Measurements from ENCODE around the gene ZNF710. TPM values are rescaled to one million over a fixed set of nuclear protein-coding genes. Genes with fewer than 3 reads are reported as not detected.

The ZNF710 gene
- polyA plus RNA-seq, 1 experiment, result 2.0 TPM

DNA sequence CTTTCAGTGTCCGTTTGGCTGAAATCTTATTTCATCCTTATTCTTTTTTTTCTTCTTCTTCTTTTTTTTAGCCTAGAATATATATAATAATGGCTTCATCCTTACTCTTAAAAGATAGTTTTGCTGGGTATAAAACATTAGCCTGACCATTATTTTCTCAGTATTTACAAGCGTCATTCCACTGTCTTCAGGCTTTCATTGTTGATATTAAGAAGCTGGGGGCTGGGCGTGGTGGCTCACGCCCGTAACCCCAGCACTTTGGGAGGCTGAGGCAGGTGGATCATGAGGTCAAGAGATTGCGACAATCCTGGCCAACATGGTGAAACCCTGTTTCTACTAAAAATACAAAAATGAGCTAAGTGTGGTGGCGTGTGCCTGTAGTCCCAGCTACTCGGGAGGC lies 10.6 kb downstream of the ZNF710 start:
- ChIA-PET CTCF (no interaction called here), POLR2A (no interaction called here)
- H3K36me3 ChIP-seq (ENCODE audit: control insufficient read depth, insufficient read depth, low read length), result peaks cover 1% of the 10 kb centered on the region
- H3K4me3 ChIP-seq (ENCODE audit: low read depth, low read length), result no peak overlapping the region
- no peaks in the 10 kb centered on the region for H3K27me3 ChIP-seq (ENCODE audit: control insufficient read depth, insufficient read depth, low read length)
- no peak for TF ChIP-seq CTCF (IDR thresholded peaks at IDR 0.05; ENCODE audit: insufficient read depth, low read depth, low read length)
- no peak for DNase-seq (ENCODE audit: low read depth)

DNA sequence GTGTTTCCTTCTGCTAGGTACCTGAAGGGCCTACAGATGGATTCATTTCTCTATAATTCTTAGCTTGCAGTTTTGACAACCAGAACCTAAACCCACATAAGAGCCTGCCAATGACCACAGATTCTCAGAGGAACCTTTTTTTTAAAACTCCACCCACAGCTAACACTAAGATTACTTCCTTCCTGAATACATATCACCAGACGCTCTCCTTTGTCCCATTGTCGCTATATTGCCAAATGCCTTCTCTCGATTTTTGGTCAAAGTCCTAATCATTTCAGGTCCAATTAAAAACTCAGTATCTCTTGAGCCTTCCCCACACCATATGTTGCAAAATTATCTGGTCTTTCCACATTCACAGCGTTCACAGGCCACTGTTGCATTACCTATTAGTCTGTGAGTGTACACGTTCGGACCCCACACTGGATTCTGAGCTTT lies 12.4 kb downstream of the ZNF710 start:
- POLR2A ChIA-PET, result no interaction called here
- Histone ChIP-seq H3K27me3 (ENCODE audit: control insufficient read depth, insufficient read depth, low read length) (no peaks in the 10 kb centered on the region), H3K4me3 (ENCODE audit: low read depth, low read length) (no peak overlapping the region), H3K36me3 (ENCODE audit: control insufficient read depth, insufficient read depth, low read length) (peaks cover 1% of the 10 kb centered on the region)
- TF ChIP-seq CTCF (IDR thresholded peaks at IDR 0.05; ENCODE audit: insufficient read depth, low read depth, low read length), result no peak
- no peak for DNase-seq (ENCODE audit: low read depth)
- CTCF ChIA-PET, result interaction anchor here (0.7 to 0.8 kb wide), 3 partner anchors 13 to 58 kb away, joined by 3 to 4 read pairs (median 3); partner anchors contain the start of gene ZNF710

- Histone ChIP-seq H3K4me3 (ENCODE audit: low read depth, low read length) (no peak overlapping the region), H3K27me3 (ENCODE audit: control insufficient read depth, insufficient read depth, low read length) (no peaks in the 10 kb centered on the region), H3K36me3 (ENCODE audit: control insufficient read depth, insufficient read depth, low read length) (no peaks in the 10 kb centered on the region)
- DNase-seq (ENCODE audit: low read depth), result no peak
- TF ChIP-seq CTCF (IDR thresholded peaks at IDR 0.05; ENCODE audit: insufficient read depth, low read depth, low read length), result no peak
- POLR2A ChIA-PET, result interaction anchor here (0.6 kb wide), 1 partner anchor 521 kb away, joined by 3 read pairs; no protein-coding TSS in a partner anchor
- CTCF ChIA-PET, result no interaction called here
Measured at GRCh38 chr15:90015294-90015693, 14.2 kb downstream of the ZNF710 start.

DNA sequence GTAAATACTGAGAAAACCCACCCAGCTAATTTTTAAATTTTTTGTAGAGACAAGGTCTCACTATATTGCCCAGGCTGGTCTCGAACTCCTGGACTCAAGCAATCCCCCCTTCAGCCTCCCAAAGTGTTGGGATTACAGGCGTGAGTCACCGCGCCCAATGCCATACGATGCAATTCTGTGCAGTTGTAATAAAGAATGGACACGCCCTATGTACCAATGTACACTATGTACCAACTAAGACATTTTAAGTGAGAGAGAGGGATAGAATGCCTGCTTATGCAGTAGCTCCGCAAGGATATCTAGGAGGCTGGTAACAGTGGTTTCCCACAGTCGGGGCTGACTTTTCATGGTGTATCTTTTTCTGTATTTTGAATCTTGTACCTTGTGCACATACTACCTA lies 14.6 kb downstream of the ZNF710 start:
- Histone ChIP-seq H3K4me3 (ENCODE audit: low read depth, low read length) (no peak overlapping the region), H3K36me3 (ENCODE audit: control insufficient read depth, insufficient read depth, low read length) (no peaks in the 10 kb centered on the region), H3K27me3 (ENCODE audit: control insufficient read depth, insufficient read depth, low read length) (no peaks in the 10 kb centered on the region)
- ChIA-PET POLR2A (no interaction called here), CTCF (no interaction called here)
- no peak for DNase-seq (ENCODE audit: low read depth)
- no peak for TF ChIP-seq CTCF (IDR thresholded peaks at IDR 0.05; ENCODE audit: insufficient read depth, low read depth, low read length)

GRCh38 chr15:90016721-90017120 lies 15.6 kb downstream of the ZNF710 start:
- Histone ChIP-seq H3K27me3 (ENCODE audit: control insufficient read depth, insufficient read depth, low read length) (no peaks in the 10 kb centered on the region), H3K4me3 (ENCODE audit: low read depth, low read length) (no peak overlapping the region), H3K36me3 (ENCODE audit: control insufficient read depth, insufficient read depth, low read length) (no peaks in the 10 kb centered on the region)
- POLR2A ChIA-PET, result no interaction called here
- CTCF ChIA-PET, result interaction anchor here (0.8 kb wide), 1 partner anchor 15 kb away, joined by 3 read pairs; no protein-coding TSS in a partner anchor
- TF ChIP-seq CTCF (IDR thresholded peaks at IDR 0.05; ENCODE audit: insufficient read depth, low read depth, low read length), result no peak
- no peak for DNase-seq (ENCODE audit: low read depth)

Data from BJ (cell line).